H9 (cell line): ENCODE data around the gene RGS13. TPM values are rescaled to one million over a fixed set of nuclear protein-coding genes. Genes with fewer than 3 reads are reported as not detected.

Experiments used
- DNase-seq: peaks from one replicate; pipeline ENCODE4 v3.0.0-alpha.2; 2017
- H2AFZ ChIP-seq: one replicate; pipeline ENCODE4 v1.6.1; 2013; ENCODE audit warnings: mild to moderate bottlenecking, low read length, control low read depth, moderate library complexity
- H2AK5ac ChIP-seq: 2 replicates; pipeline ENCODE4 v1.6.1; 2013; ENCODE audit warnings: low read length, control low read depth, mixed read lengths; ENCODE audit not compliant: insufficient read length
- H2BK120ac ChIP-seq: one replicate; pipeline ENCODE4 v1.6.1; 2013; ENCODE audit warnings: low read depth, mild to moderate bottlenecking, low read length, control low read depth, inconsistent platforms; ENCODE audit not compliant: poor library complexity, severe bottlenecking
- H2BK12ac ChIP-seq: 2 replicates; pipeline ENCODE4 v1.6.1; 2013; ENCODE audit warnings: low read length, control low read depth, mixed read lengths, low read depth; ENCODE audit not compliant: insufficient read length
- H2BK15ac ChIP-seq: 2 replicates; pipeline ENCODE4 v1.6.1; 2013; ENCODE audit warnings: low read depth, low read length, control low read depth
- H2BK20ac ChIP-seq: one replicate; pipeline ENCODE4 v1.6.1; 2013; ENCODE audit warnings: low read depth, mild to moderate bottlenecking, low read length, control low read depth, inconsistent platforms; ENCODE audit not compliant: poor library complexity, severe bottlenecking
- H2BK5ac ChIP-seq: 2 replicates; pipeline ENCODE4 v1.6.1; 2013; ENCODE audit warnings: low read length, control low read depth, mixed read lengths; ENCODE audit not compliant: insufficient read length
- H3K14ac ChIP-seq: 2 replicates; pipeline ENCODE4 v1.6.1; 2013; ENCODE audit warnings: low read length, control low read depth; ENCODE audit not compliant: insufficient read depth
- H3K18ac ChIP-seq: 2 replicates; pipeline ENCODE4 v1.6.1; 2013; ENCODE audit warnings: low read depth, mild to moderate bottlenecking, mixed read lengths, low read length, control low read depth; ENCODE audit not compliant: insufficient read length
- H3K23ac ChIP-seq: 2 replicates; pipeline ENCODE4 v1.6.1; 2013; ENCODE audit warnings: low read length, control low read depth, mixed read lengths, low read depth; ENCODE audit not compliant: insufficient read length
- H3K23me2 ChIP-seq: 2 replicates; pipeline ENCODE4 v1.6.1; 2013; ENCODE audit warnings: low read depth, mild to moderate bottlenecking, mixed read lengths, low read length, control low read depth; ENCODE audit not compliant: insufficient read length, poor library complexity, severe bottlenecking
- H3K27ac ChIP-seq: 2 replicates; pipeline ENCODE4 v1.5.1; 2013; ENCODE audit warnings: low read length, control low read depth, mixed read lengths, low read depth; ENCODE audit not compliant: insufficient read length
- H3K27me3 ChIP-seq: 2 replicates; pipeline ENCODE4 v1.6.1; 2013; ENCODE audit warnings: low read length, control low read depth, inconsistent platforms; ENCODE audit not compliant: insufficient read depth
- H3K4ac ChIP-seq: 2 replicates; pipeline ENCODE4 v1.6.1; 2013; ENCODE audit warnings: low read depth, mild to moderate bottlenecking, control low read depth, inconsistent platforms, low read length, moderate library complexity
- H3K4me1 ChIP-seq: 2 replicates; pipeline ENCODE4 v1.6.1; 2013; ENCODE audit warnings: low read length, control low read depth, inconsistent platforms; ENCODE audit not compliant: insufficient read depth
- H3K4me2 ChIP-seq: 2 replicates; pipeline ENCODE4 v1.6.1; 2013; ENCODE audit warnings: low read length, control low read depth, mixed read lengths; ENCODE audit not compliant: insufficient read length, insufficient read depth
- H3K56ac ChIP-seq: 2 replicates; pipeline ENCODE4 v1.6.1; 2013; ENCODE audit warnings: low read depth, mild to moderate bottlenecking, mixed read lengths, low read length, control low read depth; ENCODE audit not compliant: insufficient read length
- H3K79me1 ChIP-seq: 2 replicates; pipeline ENCODE4 v1.6.1; 2013; ENCODE audit warnings: low read depth, mild to moderate bottlenecking, moderate library complexity, low read length, control low read depth, inconsistent platforms; ENCODE audit not compliant: insufficient read depth, poor library complexity, severe bottlenecking
- H3K79me2 ChIP-seq: 2 replicates; pipeline ENCODE4 v1.6.1; 2013; ENCODE audit warnings: low read length, control low read depth, inconsistent platforms; ENCODE audit not compliant: insufficient read depth
- H3K9ac ChIP-seq: 2 replicates; pipeline ENCODE4 v1.6.1; 2013; ENCODE audit warnings: low read length, control low read depth, mixed read lengths; ENCODE audit not compliant: insufficient read length; ENCODE audit errors: extremely low read depth
- H3K9me3 ChIP-seq: one replicate; pipeline ENCODE4 v1.6.1; 2013; ENCODE audit warnings: low read depth, low read length, inconsistent platforms; ENCODE audit not compliant: control insufficient read depth
- H3T11ph ChIP-seq: one replicate; pipeline ENCODE4 v1.6.1; 2013; ENCODE audit warnings: mild to moderate bottlenecking, low read length, control low read depth, inconsistent platforms
- H4K20me1 ChIP-seq: one replicate; pipeline ENCODE4 v1.6.1; 2013; ENCODE audit not compliant: control insufficient read depth, insufficient read length, insufficient read depth
- H4K5ac ChIP-seq: 2 replicates; pipeline ENCODE4 v1.6.1; 2013; ENCODE audit warnings: low read depth, mild to moderate bottlenecking, mixed read lengths, low read length, control low read depth; ENCODE audit not compliant: insufficient read length
- H4K8ac ChIP-seq: replicated peaks from 2 replicates; pipeline ENCODE4 v1.6.1; 2013; ENCODE audit warnings: low read length, control low read depth, mixed read lengths, low read depth; ENCODE audit not compliant: insufficient read length
- H4K91ac ChIP-seq: 2 replicates; pipeline ENCODE4 v1.6.1; 2013; ENCODE audit warnings: low read depth, mild to moderate bottlenecking, moderate library complexity, mixed read lengths, low read length, control low read depth; ENCODE audit not compliant: insufficient read length
- H3K27ac Mint-ChIP-seq, 3 experiments: 2 replicates in 2 of 3; 3 replicates in 1 of 3; pipeline ENCODE4 v1.8.0; 2020 to 2021; ENCODE audit warnings: mixed read lengths in 3 of 3, mild to moderate bottlenecking in 1 of 3, moderate library complexity in 1 of 3
- H3K27me3 Mint-ChIP-seq: 2 replicates; pipeline ENCODE4 v1.8.0; 2021; ENCODE audit warnings: low read depth, mild to moderate bottlenecking, moderate library complexity, mixed read lengths
- H3K36me3 Mint-ChIP-seq, 3 experiments: 2 replicates in 2 of 3; 3 replicates in 1 of 3; pipeline ENCODE4 v1.8.0; 2020 to 2021; ENCODE audit warnings: low read depth in 3 of 3, mixed read lengths in 3 of 3; ENCODE audit not compliant: insufficient read depth in 1 of 3
- H3K4me1 Mint-ChIP-seq, 2 experiments: 2 replicates each; pipeline ENCODE4 v1.8.0; 2020; ENCODE audit warnings: mixed read lengths in 2 of 2
- H3K4me3 Mint-ChIP-seq, 2 experiments: 2 replicates in 1 of 2; 3 replicates in 1 of 2; pipeline ENCODE4 v1.8.0; 2020 to 2021; ENCODE audit warnings: mild to moderate bottlenecking in 2 of 2, mixed read lengths in 2 of 2, moderate library complexity in 1 of 2
- H3K9me3 Mint-ChIP-seq, 2 experiments: 2 replicates in 1 of 2; 3 replicates in 1 of 2; pipeline ENCODE4 v1.8.0; 2020; ENCODE audit warnings: mild to moderate bottlenecking in 2 of 2, mixed read lengths in 2 of 2, moderate library complexity in 1 of 2
- WGBS: extraction: QIAGEN DNeasy Blood & Tissue Kit; methylation state at CpG from one replicate; pipeline ENCODE4 v1.1.7; 2013; ENCODE audit warnings: missing lambda C conversion rate, low lambda C conversion rate, mixed read lengths; ENCODE audit not compliant: insufficient read length; ENCODE audit errors: extremely low coverage; 5-methylcytosine and 5-hydroxymethylcytosine counted together
- total RNA-seq: library from RNA; stranded (reverse); gene quantifications from 2 replicates; pipeline ENCODE4 v1.2.1, GENCODE V29; 2021
- TF ChIP-seq, protein P1 (sequence below): fragments of 200-600 bp; sonication (generic); conservative IDR thresholded peaks from 3 replicates; pipeline ENCODE4 v1.8.0; 2021; ENCODE audit warnings: antibody characterized with exemption, mild to moderate bottlenecking

The RGS13 gene
- total RNA-seq, 1 experiment from 2014 or later: not detected

DNA sequence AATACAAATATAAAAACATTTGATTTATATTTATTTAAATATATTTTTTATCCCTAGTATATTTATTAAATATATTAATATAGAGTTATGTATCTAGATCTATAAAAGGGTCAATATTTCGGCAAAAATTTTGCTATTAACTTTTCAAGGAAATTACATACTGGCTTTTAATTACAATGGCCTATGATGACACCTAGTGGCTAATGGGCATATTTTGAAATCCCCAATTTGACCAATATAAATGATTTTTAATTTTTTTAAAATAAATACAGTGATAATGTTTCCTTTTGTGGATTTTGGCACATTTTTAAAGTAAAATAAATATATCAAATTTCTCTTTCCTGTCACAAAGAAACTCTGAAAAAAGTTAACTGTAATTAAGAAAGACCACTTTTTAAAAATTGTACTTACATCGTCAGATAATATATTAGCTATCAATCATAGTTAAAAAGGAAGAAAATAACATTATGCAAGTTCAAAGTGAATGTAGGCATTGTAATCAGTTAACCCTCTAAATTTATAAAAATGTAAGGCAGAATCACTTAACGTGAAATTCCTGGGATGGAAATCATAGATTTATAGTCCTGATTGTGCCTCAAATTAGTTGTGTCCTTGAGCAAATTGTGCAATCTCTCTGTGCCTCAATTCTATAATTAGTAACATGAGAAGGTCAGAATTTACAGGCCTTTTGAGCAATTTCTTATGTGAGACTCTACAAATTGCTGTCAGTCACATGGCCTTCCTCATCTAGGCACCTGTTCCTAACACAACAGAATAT is 25.6 kb upstream of the RGS13 start:
- WGBS: no CpG with 5 or more reads among the region's 3 CpGs
- Histone ChIP-seq H2BK15ac (no peak overlapping the region), H3K14ac (no peak overlapping the region), H3K79me2 (no peaks in the 10 kb centered on the region), H3K56ac (no peak overlapping the region), H4K8ac (no peak overlapping the region), H2BK12ac (no peak overlapping the region), H3K4me2 (no peak overlapping the region), H2BK5ac (no peak overlapping the region), H3K27me3 (no peaks in the 10 kb centered on the region), H3K4me1 (no peaks in the 10 kb centered on the region), H3K27ac (no peak overlapping the region), H2AFZ (no peak overlapping the region), H3K9me3 (no peaks in the 10 kb centered on the region), H3K4ac (no peak overlapping the region), H3K79me1 (no peaks in the 10 kb centered on the region), H2BK120ac (no peak overlapping the region), H4K5ac (no peak overlapping the region), H4K91ac (no peak overlapping the region), H3K18ac (no peak overlapping the region), H3K23me2 (no peaks in the 10 kb centered on the region), H3K23ac (no peak overlapping the region), H2BK20ac (no peak overlapping the region), H2AK5ac (no peak overlapping the region), H3K9ac (no peak overlapping the region), H4K20me1 (no peaks in the 10 kb centered on the region), H3T11ph (no peak overlapping the region)
- Mint-ChIP-seq H3K27me3 (no peaks in the 10 kb centered on the region), H3K9me3 (no peaks in the 10 kb centered on the region), H3K36me3 (no peaks in the 10 kb centered on the region), H3K27ac (no peak overlapping the region), H3K4me3 (no peak overlapping the region), H3K4me1 (no peaks in the 10 kb centered on the region)
- TF ChIP-seq, protein P1, sequence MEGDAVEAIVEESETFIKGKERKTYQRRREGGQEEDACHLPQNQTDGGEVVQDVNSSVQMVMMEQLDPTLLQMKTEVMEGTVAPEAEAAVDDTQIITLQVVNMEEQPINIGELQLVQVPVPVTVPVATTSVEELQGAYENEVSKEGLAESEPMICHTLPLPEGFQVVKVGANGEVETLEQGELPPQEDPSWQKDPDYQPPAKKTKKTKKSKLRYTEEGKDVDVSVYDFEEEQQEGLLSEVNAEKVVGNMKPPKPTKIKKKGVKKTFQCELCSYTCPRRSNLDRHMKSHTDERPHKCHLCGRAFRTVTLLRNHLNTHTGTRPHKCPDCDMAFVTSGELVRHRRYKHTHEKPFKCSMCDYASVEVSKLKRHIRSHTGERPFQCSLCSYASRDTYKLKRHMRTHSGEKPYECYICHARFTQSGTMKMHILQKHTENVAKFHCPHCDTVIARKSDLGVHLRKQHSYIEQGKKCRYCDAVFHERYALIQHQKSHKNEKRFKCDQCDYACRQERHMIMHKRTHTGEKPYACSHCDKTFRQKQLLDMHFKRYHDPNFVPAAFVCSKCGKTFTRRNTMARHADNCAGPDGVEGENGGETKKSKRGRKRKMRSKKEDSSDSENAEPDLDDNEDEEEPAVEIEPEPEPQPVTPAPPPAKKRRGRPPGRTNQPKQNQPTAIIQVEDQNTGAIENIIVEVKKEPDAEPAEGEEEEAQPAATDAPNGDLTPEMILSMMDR: peak; percentile 76
- DNase-seq: no peak
